Measurements from ENCODE around the gene NUP214.
"Not testable (repeated sequence)": the region's sequence is repeated elsewhere in the genome, so short reads cannot be mapped to it uniquely, and the experiment has no call there.

NUP214 gene

DNA sequence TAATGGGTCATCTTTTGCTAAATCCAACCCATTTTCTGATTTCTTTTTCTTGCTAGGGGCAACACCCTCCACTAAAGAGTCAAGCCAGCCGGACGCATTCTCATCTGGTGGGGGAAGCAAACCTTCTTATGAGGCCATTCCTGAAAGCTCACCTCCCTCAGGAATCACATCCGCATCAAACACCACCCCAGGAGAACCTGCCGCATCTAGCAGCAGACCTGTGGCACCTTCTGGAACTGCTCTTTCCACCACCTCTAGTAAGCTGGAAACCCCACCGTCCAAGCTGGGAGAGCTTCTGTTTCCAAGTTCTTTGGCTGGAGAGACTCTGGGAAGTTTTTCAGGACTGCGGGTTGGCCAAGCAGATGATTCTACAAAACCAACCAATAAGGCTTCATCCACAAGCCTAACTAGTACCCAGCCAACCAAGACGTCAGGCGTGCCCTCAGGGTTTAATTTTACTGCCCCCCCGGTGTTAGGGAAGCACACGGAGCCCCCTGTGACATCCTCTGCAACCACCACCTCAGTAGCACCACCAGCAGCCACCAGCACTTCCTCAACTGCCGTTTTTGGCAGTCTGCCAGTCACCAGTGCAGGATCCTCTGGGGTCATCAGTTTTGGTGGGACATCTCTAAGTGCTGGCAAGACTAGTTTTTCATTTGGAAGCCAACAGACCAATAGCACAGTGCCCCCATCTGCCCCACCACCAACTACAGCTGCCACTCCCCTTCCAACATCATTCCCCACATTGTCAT lies 72.0 kb downstream of the NUP214 start:
- no peak for DNase-seq (ENCODE audit: low read depth)

DNA sequence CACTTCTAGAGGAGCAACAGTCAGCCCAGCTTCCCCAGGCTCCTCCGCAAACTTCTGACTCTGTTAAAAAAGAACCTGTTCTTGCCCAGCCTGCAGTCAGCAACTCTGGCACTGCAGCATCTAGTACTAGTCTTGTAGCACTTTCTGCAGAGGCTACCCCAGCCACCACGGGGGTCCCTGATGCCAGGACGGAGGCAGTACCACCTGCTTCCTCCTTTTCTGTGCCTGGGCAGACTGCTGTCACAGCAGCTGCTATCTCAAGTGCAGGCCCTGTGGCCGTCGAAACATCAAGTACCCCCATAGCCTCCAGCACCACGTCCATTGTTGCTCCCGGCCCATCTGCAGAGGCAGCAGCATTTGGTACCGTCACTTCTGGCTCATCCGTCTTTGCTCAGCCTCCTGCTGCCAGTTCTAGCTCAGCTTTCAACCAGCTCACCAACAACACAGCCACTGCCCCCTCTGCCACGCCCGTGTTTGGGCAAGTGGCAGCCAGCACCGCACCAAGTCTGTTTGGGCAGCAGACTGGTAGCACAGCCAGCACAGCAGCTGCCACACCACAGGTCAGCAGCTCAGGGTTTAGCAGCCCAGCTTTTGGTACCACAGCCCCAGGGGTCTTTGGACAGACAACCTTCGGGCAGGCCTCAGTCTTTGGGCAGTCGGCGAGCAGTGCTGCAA lies 72.8 kb downstream of the NUP214 start:
- no peak for DNase-seq (ENCODE audit: low read depth)

DNA sequence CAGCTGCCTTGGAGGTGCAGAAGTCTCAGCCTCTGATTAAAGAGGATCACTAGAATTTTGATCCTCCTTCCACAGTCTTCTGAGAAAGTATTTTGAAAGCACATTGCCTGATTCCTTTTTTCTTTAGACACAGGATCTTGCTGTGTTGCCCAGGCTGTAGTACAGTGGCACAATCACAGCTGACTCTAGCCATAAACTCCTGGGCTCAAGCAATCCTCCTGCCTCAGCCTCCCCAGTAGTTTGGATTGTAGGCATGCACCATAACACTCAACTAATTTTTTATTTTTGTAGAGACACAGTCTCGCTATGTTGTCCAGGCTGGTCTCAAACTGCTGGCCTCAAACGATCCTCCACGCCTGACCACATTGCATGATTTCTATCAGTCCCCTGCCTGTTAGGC lies 76.5 kb downstream of the NUP214 start:
- DNase-seq (ENCODE audit: low read depth): no peak

GRCh38 chr9:131203431-131204218 lies 78.2 kb downstream of the NUP214 start:
- no peak for DNase-seq (ENCODE audit: low read depth)

GRCh38 chr9:131204285-131204684 lies 78.9 kb downstream of the NUP214 start:
- no peak for DNase-seq (ENCODE audit: low read depth)

GRCh38 chr9:131206495-131206894 lies 81.1 kb downstream of the NUP214 start:
- no peak for DNase-seq (ENCODE audit: low read depth)

GRCh38 chr9:131211920-131212319 lies 86.5 kb downstream of the NUP214 start:
- not testable (repeated sequence) for DNase-seq (ENCODE audit: low read depth)

- peak; percentile 15 for DNase-seq (ENCODE audit: low read depth)
These were observed 89.0 kb downstream of the NUP214 start for GRCh38 chr9:131214286-131214856.

DNA sequence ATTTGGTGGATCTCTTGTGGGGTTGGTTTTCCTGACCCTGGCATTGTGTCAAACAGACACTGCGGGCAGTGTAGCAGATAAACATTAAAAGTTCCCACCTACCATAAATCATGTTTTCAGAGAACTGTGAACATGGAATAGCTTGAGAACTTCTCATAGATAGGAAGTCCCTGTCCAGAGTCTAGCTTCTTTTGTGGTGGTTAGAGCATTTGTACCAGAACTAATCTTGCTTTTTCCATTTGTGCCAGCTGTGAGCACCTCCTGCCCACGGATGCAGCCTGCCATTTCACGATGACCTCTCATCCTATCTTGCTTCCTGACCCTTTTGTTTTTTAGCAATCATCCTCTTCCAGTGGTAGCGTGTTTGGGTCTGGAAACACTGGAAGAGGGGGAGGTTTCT lies 89.5 kb downstream of the NUP214 start:
- no peak for DNase-seq (ENCODE audit: low read depth)

- DNase-seq (ENCODE audit: low read depth): no peak
These were observed 91.4 kb downstream of the NUP214 start for GRCh38 chr9:131216806-131217205.

DNA sequence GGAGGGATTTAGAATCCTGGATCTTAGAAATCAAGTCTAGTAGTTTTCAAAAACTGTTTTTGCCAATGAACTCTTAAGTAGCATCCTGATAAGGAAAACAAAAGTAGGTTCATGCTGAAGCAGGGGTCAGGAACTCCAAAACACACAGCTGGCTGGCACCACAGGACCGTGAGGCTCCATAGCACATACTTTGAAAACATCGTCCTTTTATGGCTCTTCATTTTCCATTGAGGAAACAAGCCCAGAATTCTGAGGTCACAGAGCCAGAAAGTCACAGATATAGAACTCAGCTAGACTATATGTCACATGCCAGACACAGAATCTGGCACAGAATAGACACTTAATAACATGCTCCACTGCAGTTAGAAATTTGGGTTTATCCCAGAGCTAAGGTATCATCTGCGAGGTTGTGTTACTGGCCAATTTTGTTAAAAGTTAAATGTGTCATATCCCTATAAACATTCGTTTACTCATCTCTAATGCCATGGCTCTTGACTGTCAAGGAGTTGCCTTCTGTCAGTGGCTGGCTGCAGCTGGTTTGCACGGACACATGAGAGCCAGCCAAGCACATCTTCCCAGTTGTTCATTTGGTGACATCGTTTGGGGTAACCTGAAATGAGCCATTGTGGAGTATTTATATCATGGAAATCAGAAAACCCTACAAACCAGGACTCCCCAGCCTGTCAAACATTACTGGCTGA lies 92.1 kb downstream of the NUP214 start:
- no peak for DNase-seq (ENCODE audit: low read depth)

- no peak for DNase-seq (ENCODE audit: low read depth)
These were observed 93.0 kb downstream of the NUP214 start for GRCh38 chr9:131218370-131218769.

- no peak for DNase-seq (ENCODE audit: low read depth)
These were observed 95.1 kb downstream of the NUP214 start for GRCh38 chr9:131220485-131220884.

DNA sequence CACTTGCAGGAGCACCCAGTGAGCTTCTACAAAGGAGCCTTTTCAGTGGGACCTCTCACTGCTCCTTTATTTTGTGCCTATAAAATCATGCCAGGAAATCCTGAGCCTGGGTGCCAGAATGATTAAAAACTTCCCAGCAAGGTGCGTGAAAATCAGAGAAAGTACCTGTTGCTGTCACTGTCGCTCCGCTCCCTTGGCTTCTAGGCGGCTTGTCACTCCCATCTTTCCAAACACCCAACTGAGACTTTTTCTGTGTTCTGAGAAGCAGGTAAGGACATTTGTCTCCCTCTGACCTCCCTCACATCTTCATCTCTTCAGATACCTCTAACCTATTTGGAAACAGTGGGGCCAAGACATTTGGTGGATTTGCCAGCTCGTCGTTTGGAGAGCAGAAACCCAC lies 97.1 kb downstream of the NUP214 start:
- DNase-seq (ENCODE audit: low read depth): no peak

GRCh38 chr9:131226226-131226625 lies 100.8 kb downstream of the NUP214 start:
- DNase-seq (ENCODE audit: low read depth): no peak

DNA sequence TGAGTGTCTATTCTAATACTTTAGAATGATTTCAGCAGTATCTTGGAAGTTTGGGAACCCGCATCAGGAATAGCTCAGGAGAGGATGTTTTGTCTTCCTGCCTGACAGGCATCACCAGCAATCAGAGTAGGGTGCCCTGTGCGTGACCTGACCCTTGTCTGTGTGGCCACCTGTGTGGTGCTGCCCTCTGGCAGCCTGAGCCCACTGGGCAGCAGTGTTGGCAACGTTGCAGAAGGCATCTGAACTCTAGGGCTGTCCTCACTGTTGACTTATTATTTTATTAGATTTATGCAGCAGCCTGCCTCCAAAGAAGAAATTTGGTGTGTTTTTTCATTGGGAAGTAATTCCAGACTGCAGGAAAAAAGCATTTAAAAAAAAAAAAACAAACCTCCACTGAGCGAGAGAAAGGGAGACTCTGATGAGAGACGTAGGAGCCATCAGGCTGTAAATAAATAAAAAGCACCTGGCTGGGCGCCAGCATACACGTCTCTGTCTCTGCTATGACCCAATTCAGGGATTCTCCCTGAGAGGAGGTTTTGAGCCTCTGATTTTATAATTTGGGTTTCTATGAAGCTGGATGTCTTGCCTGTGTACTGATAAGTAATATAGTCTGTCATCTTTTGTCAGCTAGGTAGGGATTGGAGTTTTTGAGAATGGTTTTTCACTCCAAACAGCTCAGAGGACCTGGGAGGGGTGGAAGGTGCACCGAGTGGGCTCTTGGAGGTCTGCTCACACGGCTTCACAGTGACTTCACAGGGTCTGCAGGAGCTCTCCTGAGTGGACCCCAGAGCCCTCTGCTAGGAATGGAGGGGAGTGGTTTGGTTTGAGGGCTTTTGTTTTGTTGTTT lies 101.9 kb downstream of the NUP214 start:
- DNase-seq (ENCODE audit: low read depth): no peak

- no peak for DNase-seq (ENCODE audit: low read depth)
These were observed 102.6 kb downstream of the NUP214 start for GRCh38 chr9:131227959-131228460.

DNA sequence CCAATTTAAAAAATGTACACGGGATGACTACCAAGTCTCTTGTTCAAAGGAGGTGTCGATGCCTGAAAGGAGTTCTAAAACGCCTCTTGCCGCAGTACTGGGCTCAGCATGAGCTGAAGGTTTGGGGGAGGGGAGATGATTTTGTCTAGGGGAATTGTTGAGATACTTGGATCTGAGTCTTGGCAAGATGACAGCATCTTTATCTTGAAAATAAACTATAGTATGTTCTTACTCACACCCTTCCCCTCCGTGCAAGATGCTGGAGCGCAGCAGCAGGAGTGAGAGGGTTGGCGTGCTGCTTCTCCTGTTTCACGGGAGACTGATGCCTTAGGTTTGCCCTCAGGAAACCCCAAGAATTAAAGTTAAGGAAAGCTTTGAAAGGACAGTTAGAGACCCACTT lies 103.6 kb downstream of the NUP214 start:
- DNase-seq (ENCODE audit: low read depth): no peak

DNA sequence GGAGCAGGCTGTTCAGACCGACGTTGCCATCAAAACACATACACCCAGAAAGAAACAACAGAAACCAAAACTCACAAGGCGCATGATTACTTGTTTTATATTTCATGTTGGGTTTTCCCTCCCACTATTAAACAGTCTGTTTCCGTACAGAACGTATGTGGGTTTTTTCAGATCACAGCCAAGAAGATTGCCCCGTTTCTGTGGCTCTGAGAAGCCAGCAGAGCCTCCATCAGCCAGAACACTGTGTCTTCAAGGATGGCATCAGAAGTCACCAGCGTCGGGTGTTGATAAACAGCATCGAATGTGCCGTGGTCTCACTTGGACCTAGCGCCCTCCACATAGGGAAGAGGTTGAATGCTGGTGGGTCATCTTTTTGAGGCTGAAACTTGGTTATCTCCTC lies 108.2 kb downstream of the NUP214 start:
- DNase-seq (ENCODE audit: low read depth): no peak

- no peak for DNase-seq (ENCODE audit: low read depth)
These were observed 108.6 kb downstream of the NUP214 start for GRCh38 chr9:131233995-131234394.

Measured in HS-5 (cell line).